ENCODE results near the gene PLEKHA5.
"Not testable (repeated sequence)": the region's sequence is repeated elsewhere in the genome, so short reads cannot be mapped to it uniquely, and the experiment has no call there.

PLEKHA5 gene

DNA sequence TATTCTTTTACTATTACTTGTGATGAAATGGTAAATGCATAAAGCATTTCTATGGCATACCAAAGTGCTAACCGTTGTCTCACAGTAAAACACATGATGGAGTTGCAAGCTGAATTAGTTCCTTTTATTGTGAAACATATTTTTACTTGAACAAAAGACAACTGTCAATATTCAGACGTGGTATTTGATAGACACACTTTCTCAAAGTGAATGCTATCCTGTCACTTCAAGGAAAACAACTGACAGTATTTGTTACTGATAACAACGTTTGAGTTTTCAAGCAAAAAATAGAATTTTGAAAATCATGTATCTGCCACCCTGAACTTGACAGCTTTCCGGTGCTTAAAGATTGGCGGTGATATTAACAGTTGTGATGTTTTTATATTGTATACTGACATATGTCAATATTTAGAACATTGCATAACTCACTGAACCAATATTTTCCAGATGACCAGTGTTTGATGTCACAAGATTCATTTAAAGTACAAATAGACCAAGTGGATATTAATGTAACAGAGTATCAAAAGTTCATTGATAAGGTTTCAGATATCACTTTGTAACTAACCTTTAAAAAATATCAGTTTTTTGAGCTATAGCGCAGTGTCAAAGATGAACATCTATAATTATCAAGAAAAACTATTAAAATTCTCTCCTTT, 156.4 kb downstream of the PLEKHA5 start:
- DNase-seq: no peak

DNA sequence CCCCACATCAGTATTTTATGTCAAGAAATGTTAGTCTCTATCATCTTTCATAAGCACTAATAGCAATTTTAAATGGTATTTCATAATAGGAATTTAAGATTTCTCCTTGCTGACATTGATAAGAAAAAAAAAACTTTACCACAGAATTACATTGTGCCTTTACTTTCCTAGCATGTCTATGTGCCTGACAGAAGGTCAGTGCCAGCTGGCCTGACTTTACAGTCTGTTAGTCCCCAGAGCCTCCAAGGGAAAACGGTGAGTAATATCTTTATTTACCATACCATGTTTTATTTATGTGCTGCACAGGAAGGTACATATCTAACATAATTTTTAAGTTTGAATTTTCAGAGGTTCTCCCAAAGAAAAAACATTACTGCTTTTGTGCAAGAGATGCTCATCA, 157.8 kb downstream of the PLEKHA5 start:
- DNase-seq: no peak

DNA sequence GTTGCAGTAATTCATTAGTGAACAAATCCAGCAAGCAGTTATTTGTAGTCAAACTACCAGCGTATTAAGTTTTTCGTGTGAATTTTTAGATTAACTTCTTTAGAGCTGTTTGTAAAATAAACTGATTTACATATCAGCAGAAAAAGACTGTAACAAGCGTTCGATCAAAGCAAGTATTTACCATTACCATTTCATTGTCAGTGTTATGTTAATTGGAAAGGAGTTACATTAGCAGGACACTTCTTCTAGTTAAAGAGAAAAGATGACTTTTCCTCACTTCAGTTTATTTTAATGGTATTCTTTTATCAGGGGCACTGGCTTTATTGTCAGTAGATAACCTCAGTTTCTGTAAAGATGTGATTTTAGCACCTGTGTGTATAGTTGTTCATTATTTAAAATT, 158.6 kb downstream of the PLEKHA5 start:
- no peak for DNase-seq

DNA sequence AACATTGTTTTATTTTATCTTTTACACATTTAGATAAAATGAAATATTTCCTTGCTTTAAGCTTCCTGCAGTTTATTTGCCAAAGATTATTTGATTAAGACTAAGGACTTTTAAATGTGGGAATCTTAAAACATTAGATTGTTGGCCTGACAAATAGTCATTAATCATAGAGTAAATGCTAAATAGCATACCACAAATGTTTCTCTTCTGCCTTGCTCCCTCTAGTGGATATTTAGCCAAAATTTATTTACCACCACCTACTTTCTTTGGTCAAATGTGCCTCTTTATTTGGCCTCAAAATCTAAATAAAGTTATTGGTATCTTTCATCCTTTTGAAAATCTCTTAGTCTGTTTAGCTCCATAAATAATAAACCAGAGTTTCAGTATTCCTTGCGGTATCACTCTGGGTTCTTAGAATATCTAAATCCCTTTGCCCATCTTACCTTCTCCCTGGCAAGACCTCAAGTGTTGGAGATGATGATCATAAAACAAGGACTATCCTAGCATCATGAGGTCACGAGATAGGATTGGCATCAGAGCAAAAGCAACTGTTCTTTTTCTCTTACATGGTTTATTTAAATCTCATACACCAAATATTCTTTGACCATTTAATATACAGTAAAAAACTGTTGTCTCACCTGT, 159.2 kb downstream of the PLEKHA5 start:
- DNase-seq: no peak

DNA sequence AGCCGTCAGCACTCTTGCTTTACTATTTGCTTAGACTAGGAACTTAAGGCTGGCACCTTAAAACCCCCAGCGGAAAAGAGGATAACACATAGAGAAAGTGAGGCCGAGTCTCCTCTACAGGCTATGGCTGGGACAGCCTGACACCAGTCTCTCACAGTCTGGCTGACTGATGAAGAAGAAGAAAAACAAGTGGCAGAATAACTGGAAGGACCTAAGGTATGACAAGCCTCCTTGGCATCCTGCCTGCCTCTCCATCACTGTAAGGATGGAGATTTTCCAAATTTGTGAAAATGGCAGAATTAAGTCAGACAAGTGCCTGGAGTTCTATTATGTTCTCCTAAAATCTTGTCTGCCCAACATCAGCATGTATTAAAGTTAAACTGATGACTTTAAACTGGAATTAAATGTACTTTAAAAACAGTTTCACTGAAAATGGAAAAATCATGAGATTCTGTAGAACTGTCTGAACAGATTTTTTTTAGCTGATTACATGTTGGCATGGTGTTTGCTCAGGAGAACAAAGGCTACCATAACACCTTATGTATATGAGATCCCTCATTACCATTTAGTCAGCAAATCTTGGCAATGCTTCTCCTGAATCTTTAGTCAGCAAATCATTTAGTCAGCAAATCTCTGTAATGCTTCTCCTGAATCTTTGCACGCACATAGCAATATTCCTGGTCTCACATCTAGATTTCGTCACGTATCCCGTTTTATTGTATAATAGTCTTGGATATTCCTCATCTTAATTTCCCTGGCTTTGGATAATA, 169.5 kb downstream of the PLEKHA5 start:
- DNase-seq: no peak

DNA sequence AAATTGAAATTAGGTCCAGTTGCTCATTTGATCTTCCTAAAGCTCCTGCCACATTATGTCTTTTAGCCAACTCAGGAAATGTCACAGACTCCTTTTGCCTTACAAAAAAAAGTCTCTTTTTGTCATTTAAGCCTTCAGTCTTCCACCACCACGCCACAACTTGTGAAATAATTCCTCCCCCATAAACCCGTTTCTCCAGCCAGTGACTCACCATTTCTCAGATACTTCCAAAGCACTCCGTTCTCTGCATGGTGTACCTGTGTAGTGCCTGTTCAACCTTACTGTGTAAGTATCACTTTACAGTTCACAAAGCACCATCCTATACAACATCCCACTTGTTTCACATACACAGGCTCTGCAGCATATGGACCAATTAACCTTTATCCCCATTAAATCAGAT, 170.2 kb downstream of the PLEKHA5 start:
- DNase-seq: no peak

DNA sequence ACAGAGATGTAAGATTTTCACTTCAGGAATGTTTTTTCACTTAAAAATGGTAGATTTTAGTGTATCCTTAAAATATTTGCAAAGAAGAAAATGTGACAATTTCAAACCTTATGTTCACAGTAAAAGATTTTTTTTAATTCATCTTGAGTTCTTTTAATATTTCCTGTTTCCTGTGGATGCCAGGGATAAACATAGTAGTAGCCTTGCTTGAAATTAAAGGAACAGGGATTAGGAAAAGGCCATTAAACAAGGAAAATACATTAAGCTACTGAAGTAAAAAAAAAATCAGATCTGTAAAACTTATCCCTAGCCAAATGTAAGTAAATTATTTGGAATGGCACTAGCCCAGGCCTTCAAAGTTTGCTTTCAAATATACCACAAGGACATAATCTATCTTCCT, 171.7 kb downstream of the PLEKHA5 start:
- no peak for DNase-seq

DNA sequence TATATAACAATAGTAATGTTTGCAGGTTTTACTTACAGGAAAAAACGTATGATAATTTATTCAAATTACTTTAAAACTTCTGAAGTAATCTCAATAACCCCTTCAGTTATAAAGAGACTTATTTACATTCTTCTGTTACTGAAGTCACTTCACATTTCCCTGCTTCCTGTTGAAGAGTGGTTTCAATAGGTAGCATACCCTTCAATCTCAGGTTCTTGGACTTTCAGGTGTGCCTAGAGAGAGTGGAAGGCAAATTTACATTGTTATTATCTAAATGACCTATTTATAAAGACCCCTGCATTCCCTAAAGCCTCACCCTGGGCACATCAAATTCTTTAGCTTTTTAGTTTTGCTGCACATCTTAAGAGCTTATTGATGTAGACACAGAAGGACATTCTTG, 172.2 kb downstream of the PLEKHA5 start:
- DNase-seq: no peak

DNA sequence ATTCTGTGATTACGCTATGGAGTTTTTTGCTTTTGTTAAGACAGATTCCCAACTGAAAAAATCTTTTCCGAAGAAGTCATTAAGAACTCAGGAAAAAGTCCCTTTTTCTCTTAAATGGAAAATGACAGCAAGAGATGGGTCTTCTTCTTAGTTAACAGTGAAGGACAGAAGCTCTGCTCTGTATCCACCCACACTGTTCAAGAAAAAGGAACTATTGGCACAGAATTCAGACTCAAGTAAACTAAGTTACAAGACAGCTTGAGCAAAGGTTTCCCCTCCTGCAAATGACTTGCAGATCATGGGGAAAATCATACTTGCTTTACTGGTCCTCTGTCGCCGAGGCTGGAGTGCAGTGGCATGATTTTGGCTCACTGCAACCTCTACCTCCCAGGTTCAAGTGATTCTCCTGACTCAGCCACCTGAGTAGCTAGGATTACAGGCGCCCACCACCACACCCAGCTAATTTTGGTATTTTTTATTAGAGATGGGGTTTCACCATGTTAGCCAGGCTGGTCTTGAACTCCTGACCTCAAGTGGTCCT, 172.6 kb downstream of the PLEKHA5 start:
- DNase-seq: no peak

DNA sequence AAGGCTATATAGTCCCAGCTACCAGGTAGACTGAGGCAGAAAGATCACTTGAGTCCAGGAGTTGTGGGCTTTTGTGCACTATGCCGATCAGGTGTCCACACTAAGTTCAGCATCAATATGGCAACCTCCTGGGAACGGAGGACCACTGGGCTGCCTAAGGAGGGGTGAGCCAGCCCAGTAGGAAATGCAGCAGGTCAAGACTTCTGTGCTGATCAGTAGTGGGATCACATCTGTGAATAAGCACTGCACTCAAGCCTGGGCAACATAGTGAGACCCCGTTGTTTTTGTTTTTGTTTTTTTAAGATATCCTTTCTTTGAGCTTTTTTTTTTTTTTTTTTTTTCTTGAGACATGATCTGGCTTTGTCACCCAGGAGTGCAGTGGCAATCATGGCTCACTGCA, 174.0 kb downstream of the PLEKHA5 start:
- DNase-seq: no peak

DNA sequence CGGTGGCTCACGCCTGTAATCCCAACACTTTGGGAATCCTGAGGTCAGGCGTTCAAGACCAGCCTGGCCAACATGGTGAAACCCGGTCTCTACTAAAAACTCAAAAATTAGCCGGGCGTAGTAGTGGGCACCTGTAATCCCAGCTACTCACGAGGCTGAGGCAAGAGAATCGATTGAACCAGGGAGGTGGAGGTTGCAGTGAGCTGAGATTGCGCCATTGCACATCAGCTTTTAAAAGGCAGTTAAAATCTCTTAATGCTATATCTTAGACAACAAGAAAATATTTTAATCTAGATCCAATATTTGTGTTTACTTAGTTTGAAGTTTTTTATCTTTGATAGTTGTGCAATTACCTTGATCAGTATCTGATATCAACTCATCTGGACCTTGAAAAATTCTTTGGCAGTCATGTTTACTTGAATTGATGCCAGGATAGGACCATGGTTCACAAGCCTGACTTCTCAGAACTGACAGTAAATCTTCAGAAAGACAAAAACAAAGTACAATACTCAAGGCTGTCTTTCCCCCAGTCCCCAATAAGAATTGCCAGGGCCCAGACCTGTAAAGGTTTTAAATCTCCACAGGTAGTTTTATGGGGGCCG, 174.7 kb downstream of the PLEKHA5 start:
- no peak for DNase-seq

DNA sequence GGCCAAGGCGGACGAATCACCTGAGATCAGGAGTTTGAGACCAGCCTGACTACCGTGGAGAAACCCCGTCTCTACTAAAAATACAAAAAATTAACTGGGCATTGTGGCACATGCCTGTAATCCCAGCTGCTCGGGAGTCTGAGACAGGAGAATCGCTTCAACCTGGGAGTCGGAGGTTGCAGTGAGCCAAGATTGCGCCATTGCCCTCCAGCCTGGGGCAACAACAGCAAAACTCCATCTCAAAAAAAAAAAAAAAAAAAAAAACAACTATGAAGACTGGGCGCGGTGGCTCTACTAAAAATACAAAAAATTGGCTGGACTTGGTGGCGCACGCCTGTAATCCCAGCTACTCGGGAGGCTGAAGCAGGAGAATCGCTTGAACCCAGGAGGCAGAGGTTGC, 176.1 kb downstream of the PLEKHA5 start:
- not testable (repeated sequence) for DNase-seq

DNA sequence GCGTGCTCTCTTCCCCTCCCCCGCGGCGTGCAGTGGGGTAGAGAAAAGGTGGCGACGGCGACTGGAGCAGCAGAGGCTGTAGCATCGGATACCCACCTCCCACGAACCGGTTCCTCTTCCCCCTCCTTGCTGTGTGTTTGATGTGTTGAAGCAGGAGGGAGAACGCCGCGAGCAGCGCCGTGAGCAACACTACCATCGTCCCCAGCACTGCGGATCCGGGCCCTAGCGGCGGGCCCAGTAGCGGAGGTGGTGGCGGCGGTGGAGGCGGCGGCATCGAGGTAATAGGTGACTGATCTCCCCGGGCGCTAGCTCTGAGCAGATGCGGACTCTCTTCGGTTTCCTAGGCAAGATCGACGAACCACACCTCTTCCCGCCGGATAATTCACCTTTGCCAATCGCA, 176.8 kb downstream of the PLEKHA5 start:
- DNase-seq: no peak

DNA sequence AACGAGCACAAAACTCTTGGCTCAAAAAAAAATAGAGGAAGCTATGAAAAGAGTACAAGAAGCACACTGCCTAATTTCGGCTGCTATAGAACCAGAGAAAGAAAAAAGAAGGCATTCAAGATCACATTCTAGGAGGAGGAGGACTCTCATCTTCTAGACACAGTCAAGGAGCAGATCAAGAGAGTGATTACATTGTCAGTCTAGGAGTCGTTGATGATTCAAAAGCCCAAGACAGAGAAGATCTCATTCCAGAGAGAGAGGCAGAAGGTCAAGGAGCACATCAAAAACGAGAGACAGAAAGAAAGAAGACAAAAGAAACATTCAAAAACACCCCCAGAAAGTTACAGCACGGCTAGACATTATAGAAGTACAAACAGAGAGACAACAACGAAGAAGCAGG, 177.9 kb downstream of the PLEKHA5 start:
- DNase-seq: no peak

DNA sequence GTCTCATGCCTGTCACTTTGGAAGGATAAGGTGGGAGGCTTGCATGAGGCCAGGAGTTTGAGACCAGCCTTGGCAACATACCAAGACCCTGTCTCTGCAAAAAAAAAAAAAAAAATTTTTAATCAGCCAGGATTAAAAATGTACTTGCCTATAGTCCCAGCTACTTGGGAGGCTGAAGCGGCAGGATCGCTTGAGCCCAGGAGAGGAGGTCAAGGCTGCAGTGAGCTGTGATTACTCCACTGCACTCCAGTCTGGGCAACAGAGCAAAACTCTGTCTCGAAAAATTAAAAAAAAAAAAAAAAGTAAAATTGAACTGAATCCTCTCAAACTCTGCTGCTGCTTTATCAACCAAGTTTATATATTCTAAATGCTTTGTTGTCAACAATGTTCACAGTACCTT, 181.6 kb downstream of the PLEKHA5 start:
- no peak for DNase-seq

DNA sequence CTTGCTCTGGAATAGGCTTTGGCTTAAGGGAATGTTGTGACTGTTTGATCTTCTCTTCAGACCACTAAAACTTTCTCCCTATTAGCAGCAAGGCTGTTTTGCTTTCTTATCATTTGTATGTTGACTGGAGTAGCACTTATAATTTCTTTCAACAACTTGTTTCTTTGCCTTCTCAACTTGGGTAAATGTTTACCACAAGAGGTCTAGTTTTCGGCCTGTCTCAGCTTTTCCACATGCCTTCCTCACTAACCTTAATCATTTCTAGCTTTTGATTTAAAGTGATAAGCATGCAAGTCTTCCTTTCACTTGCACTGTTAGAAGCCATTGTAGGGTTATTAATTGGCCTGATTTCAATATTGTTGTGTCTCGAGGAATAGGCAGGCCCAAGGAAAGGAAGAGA, 183.1 kb downstream of the PLEKHA5 start:
- DNase-seq: no peak

DNA sequence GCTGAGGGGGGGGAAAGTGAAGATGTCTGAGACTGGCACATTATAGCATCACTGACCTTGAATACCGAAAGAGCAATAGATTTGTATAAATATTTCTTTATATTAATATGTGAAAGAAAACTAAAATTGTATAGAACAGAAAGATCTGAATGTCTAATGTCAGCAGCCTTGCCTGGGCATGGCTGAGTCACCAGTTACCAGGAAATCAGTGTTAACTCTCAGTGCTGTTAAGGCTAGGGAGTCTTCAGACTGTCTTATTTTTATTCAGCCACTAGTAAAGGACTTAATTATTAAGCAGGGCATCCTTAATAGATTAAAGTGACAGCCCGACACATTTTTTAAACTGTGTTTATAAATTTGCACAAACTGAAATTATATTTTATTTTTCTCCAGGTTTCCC, 186.9 kb downstream of the PLEKHA5 start:
- no peak for DNase-seq

DNA sequence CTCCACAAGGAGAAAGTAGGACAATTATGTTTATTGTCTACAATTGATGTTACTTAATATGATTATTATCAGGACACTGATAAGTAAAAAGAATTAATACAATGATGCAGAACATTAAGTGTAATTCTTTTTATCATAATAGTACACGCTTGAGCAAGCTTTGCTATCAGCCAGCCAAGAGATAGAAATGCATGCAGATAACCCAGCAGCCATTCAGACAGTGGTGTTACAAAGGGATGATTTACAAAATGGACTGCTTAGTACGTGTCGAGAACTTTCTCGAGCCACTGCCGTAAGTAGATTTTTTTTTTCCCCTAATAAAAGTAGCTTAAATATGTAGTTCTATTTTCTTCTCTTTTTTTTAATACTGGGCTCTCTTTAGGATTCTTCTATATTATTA, 192.8 kb downstream of the PLEKHA5 start:
- DNase-seq: no peak

DNA sequence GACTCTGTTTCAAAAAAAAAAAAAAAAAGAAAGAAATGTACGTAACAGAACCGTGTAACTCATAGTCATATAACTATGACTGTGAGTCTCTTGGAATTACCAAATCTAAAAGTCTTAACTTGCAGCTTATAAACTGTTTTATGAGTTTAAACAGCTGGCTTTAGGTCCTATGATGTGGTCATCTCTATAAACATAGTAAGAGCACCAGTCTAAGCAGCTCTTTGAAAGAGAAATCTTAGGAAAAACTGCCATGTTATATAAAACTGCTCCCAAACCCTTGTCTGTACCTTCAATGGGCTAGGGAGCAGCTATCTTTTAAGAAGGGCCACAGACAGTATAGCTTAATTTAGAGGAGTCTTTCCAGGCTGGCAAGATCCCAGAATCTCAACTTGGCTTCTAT, 194.3 kb downstream of the PLEKHA5 start:
- no peak for DNase-seq

DNA sequence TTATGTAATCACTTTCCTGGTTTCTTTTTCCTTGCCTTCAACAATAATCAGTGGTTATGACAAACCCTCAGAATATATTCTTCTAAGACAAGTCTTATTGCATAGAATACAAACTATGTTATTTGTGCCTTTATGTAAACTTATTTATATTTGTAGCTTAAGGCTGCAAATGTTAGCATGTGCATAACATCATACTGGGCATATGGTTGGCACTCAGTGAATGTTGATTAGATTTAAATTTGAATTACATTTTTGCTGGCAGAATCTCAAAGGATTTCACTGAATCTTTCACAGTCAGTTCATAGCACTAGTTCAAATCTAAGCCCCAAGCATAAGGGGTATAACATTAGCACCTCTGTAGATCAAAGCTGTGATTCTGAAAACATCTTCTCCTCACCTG, 196.6 kb downstream of the PLEKHA5 start:
- DNase-seq: no peak

DNA sequence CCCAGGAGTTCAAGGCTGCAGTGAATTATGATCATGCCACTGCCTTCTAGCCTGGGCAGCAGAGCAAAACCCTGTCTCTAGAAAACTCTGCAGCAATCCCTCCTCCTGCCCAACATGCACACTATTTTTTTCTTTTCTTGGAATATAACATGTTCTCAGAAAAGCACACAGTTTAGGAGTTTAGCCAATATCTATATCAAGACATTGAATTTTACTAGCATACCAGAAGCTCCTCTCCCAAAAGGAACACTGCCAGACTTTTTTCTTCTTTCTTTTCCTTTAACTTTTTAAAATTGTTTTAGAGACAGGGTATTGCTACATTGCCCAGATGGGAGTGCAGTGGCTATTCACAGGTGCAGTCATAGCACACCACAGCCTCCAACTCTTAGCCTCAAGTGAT, 202.7 kb downstream of the PLEKHA5 start:
- no peak for DNase-seq

DNA sequence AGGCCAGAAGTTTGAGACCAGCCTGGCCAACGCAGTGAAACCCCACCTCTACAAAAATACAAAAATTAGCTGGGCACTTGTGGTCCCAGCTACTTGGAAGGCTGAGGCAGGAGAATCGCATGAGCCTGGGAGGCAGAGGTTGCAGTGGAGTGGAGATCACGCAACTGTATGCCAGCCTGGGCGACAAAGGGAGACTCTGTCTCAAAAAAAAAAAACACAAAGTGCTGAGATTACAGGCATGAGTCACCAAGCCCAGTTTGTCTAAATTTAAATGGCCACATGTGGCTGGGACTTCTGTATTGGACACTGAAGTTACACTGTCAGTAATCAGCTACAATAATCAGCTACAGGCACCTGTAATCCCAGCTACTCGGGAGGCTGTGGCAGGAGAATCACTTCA, 208.9 kb downstream of the PLEKHA5 start:
- DNase-seq: no peak

DNA sequence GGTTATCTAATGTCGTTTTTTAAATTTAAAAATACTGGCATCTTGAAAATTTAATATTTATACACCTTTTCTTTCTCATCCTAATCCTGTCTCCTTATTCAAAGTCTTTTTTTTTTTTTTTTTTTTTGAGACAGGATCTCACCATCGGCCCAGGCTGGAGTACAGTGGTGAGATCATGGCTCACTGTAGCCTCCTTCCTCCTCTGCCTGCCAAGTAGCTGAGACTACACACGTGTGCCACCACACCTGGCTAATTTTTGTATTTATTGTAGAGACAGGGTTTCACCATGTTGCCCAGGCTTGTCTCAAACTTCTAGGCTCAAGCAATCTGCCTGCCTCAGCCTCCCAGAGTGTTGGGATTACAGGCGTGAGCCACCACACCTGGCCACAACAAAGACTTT, 221.3 kb downstream of the PLEKHA5 start:
- not testable (repeated sequence) for DNase-seq

DNA sequence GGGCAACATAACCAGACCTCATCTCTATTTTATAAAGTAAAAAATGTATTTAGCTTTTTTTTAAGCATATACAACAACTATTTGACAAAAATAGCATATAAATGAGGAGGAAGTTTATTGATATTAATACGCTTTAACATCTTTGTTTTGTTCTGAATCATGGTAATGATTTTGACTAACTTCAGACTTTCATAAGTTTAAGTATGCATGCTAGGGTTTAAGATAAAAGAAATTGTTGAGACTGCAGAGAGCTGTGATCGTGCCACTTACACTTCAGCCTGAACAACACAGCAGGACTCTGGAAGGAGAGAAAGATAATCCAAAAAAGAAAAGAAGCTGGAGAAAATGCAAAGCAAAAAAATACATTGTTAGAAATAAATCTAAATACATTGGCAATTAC, 221.8 kb downstream of the PLEKHA5 start:
- DNase-seq: no peak

All from right forelimb (tissue), 1 donor.